Stromal cell of bone marrow (primary cell): ENCODE measurements around the gene C12orf76.
"Not testable (repeated sequence)": the region's sequence is repeated elsewhere in the genome, so short reads cannot be mapped to it uniquely, and the experiment has no call there.

Source experiments
- DNase-seq: peaks from one replicate; pipeline ENCODE4 v3.0.0-alpha.2; 2012; ENCODE audit warnings: low read depth

C12orf76 gene

GRCh38 chr12:110062241-110062640 lies 13.9 kb upstream of the C12orf76 start:
- no peak for DNase-seq

DNA sequence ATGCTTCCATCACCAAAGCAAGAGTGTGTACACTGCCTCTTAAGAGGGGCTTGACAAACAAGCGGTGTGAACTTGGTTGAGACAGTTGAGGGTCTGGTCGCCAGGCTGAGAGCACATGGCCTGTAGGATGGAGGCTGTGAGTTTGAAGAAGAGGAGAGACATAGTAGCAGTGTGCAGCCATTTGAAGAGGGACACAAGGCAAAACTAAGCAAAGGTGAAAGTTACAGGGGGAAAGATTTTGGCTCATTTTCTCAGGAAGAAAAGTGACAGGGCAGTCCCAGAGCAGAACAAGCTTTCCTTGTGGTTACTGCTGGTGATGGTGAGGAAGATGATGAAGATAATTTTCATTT lies 11.3 kb upstream of the C12orf76 start:
- no peak for DNase-seq

DNA sequence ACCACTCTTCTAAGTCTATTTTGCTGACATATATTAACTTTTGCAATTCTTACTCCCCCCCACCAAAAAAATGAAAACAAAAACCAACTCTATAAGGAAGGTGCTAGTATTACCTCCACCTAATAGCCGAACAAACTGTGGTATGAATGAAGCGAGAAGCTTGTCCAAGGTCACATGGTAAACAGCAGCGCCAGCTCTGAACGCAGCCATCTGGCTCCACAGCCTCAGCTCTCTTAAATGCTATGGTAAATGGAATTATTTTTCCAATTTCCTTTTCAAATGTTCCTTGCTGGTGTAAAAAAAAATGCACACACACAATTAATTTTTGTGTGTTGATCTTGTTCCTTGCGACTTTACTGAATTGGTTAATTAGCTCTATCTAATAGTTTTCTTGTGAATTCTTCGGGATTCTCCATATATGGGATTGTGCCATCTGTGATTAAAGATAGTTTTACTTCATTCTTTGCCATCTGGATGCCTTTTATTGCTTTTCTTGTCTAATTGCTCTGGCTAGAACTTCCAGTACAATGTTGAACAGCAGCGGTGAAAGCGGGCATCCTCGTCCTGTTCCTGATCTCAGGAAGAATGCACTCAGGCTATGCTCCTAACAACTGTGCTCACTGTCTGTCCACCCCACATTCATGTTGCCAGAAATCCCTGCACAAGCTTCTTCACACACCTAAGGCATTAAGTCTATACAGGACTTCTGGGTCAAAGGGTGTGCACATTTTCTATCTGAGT lies 10.7 kb upstream of the C12orf76 start:
- no peak for DNase-seq

- not testable (repeated sequence) for DNase-seq
Observed at GRCh38 chr12:110056643-110057042, 8.3 kb upstream of the C12orf76 start.

- DNase-seq, result peak; percentile 80
Observed at GRCh38 chr12:110055375-110056352, 7.3 kb upstream of the C12orf76 start.

DNA sequence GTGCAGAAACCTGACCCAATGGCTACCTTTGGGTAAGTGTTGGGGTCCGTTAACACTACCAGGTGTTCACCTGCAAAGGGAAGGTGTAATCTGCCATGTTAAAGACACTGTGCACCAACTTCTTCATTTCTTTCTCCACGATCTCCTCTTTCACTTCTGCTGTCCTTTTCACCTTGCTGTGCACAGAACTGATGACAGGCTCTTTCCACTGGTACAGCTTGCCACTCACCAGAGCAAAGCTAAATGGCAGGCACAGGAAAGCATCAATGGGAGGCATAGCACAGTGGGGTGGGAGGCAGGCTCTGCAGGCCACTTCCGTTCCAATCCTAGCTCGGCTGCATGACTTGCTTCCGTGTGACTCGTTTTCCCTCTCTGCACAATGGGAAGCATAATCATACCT lies 2.6 kb upstream of the C12orf76 start:
- DNase-seq, result no peak

DNA sequence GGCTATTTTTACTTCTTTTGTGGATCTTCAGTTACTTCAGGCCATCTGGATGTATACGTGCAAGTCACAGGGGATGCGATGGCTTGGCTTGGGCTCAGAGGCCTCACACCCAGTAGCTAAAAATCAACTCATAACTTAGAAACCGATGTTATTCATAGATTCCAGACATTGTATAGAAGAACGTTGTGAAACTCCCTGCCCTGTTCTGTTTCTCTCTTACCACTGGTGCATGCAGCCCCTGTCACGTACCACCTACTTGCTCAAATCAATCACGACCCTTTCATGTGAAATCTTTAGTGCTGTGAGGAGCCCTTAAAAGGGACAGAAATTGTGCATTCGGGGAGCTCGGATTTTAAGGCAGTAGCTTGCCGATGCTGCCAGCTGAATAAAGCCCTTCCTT lies 1.3 kb upstream of the C12orf76 start:
- DNase-seq, result not testable (repeated sequence)

DNA sequence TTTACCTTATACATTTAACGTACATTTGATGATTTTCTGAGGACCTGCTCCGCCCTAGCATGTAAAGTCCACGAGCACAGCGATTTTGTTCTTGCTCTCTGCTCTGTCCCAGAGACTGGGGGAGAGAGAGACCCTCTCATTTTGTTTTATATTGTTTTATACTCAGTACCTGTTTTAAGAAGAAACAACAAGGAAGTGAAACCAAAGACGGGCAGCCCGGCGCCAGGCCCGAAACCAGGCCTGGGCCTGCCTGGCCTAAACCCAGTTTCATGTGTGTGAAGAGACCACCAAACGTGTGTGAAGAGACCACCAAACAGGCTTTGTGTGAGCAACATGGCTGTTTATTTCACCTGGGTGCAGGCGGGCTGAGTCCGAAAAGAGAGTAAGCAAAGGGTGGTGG lies 712 bp upstream of the C12orf76 start:
- DNase-seq, result not testable (repeated sequence)

DNA sequence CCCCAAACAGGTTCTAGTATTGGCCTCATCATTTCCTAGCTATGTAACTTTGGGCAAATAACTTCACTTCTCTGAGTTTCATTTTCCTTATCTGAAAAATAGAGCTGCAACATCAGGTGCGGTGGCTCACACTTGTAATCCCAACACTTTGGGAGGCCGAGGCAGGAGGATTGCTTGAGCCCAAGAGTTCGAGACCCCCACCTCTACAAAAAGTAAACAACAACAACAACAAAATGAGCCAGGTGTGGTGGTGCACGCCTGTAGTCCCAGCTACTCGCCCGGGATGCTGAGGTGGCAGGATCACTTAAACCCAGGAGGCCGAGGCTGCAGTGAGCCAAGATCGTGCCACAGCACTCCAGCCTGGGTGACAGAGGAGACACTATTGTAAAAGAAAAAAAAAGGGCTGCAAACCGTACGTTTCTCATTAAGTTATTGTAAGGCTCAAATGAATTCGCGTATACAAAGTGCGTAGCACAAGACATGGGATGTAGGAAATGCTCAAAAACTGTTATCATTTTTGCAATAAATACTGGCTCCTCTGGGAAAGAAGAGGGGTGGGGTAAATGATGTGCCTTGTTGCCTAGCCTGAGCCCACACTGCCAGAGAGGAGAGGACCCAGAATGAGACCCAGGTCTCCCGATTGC lies 903 bp downstream of the C12orf76 start:
- no peak for DNase-seq

DNA sequence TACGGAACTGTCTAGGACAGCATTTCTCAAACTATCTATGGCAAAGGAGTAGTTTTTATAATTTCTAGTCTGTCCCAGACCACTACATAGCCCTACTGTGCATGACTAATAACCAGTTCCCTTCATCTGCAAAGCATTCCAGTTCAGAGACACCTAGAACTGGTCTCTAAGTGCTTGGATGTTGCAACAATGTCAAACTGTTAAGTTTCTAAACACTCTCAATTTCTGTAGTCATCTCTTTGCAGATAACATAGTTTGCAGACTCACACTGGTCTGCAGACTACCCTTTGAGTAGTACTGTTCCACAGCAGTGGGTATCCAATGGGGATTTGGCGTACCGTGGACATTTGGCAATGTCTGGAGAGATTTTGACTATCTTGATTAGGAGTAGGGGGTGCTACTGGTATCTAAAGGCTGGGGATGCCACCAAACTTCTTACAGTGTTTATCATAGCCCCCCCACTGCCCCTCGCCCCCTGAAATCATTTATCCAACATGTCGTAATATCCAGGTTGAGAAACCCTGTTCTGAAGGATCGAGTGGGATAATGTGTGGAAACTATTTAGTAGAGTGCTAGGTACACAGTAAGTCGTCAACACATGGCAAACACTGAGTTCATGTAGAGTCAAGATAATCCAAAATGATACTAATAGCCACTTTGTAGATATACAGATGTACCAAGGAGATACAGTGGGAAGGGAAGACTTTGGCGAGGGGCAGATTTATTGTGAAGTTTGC lies 1.7 kb downstream of the C12orf76 start:
- DNase-seq, result no peak

DNA sequence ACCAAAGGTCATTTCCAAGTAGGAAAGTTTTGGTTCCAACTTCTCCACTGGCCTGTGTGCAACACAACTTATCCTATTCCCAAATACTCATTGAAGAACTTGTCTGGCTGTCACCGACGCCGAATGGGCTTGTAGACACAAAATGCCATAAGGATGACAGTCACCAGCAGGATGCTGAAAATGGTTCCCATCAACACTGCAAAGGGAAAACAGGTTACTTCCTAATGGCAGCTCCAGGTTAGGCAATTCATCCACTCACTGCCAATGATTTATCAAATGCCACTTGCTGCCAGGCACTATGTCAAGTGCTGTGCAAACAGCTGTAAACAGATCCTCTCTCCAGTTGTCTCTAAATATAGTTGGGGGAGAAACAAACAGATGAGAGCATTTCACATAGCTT lies 6.1 kb downstream of the C12orf76 start:
- no peak for DNase-seq

GRCh38 chr12:110039085-110039807 lies 9.1 kb downstream of the C12orf76 start:
- DNase-seq, result peak; percentile 68

GRCh38 chr12:110038741-110039084 lies 9.6 kb downstream of the C12orf76 start:
- no peak for DNase-seq

GRCh38 chr12:110037315-110037714 lies 11.0 kb downstream of the C12orf76 start:
- DNase-seq, result no peak

- no peak for DNase-seq
Observed at GRCh38 chr12:110035534-110036104, 12.7 kb downstream of the C12orf76 start.

GRCh38 chr12:110033888-110034287 lies 14.4 kb downstream of the C12orf76 start:
- DNase-seq, result no peak

GRCh38 chr12:110029290-110029815 lies 19.0 kb downstream of the C12orf76 start:
- no peak for DNase-seq

DNA sequence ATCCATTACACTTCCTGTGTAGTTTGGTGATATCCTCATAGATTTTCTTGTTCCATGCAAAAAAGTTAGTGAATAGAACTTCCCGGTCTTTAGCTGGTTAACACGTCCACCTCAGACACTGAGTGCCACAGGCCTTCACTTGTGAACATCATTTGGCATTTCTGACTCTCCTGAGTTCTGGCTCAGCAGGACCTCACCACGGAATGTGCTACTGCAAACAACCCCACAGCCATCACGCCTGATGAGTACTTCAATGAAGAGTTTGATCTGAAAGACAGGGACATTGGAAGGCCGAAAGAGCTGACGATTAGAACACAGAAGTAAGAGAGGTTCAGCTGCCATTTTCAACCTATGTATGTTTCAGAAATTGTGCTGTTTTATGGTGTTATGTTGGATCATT lies 20.0 kb downstream of the C12orf76 start:
- DNase-seq, result no peak

DNA sequence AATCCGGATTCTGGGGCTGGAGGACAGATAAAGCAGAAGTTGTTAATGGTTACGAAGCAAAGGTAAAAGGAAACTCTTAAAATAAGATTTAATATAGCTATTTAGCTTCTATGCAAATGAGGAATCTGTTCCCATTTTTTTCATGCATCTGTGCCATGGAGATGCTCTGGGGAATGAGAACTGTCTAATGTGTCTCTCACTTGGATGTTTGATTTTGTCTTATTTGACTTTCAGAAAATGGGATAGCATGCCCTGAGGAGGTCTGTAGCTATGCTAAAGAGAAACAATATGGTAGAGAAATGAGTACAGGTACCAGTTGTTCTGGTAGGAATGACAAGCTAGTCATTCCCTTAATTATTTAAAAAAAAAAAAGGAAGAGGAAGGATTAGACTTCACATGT lies 24.3 kb downstream of the C12orf76 start:
- no peak for DNase-seq

GRCh38 chr12:110023059-110023980 lies 25.0 kb downstream of the C12orf76 start:
- DNase-seq, result no peak
